Measurements from ENCODE around the gene CCDC3. TPM values are rescaled to one million over a fixed set of nuclear protein-coding genes. Genes with fewer than 3 reads are reported as not detected.

CCDC3 gene
- total and polyA plus RNA-seq, 2 of the 8 experiments (the other 6 are each of a cell fraction or from before 2014, with no cell fraction given) = 3.4 to 3.7 TPM

GRCh38 chr10:12909182-12909835, 92.2 kb downstream of the CCDC3 start:
- Histone ChIP-seq H3K23me2 (ENCODE audit: low read depth, low read length) (no peaks in the 10 kb centered on the region), H3K27me3 (replicated peaks in 1 of 4; ENCODE audit: control insufficient read depth in 3 of 4, extremely low read depth in 1 of 4, insufficient read depth in 3 of 4, low read length in 3 of 4) (no peaks in the 10 kb centered on the region), H3K27ac (ENCODE audit: low read depth, low read length) (no peak overlapping the region), H4K91ac (replicated peaks; ENCODE audit: insufficient read length, low read length) (no peak overlapping the region), H2BK20ac (ENCODE audit: low read length) (no peak overlapping the region), H3K4me2 (ENCODE audit: insufficient read depth in 1 of 2, low read depth in 2 of 2, low read length in 2 of 2) (no peak overlapping the region), H3K4me1 (replicated peaks in 1 of 4; ENCODE audit: control insufficient read depth in 3 of 4, insufficient read depth in 4 of 4, low read length in 3 of 4) (no peaks in the 10 kb centered on the region), H3K36me3 (ENCODE audit: control insufficient read depth in 2 of 4, insufficient read depth in 4 of 4, low read length in 3 of 4) (no peaks in the 10 kb centered on the region), H2BK12ac (ENCODE audit: low read depth, low read length) (no peak overlapping the region), H3K9ac (replicated peaks in 1 of 4; ENCODE audit: extremely low read depth in 1 of 4, low read depth in 3 of 4, low read length in 3 of 4) (no peak overlapping the region), H3K14ac (ENCODE audit: insufficient read length) (no peak overlapping the region), H2BK5ac (ENCODE audit: low read depth, low read length) (no peak overlapping the region), H3K9me3 (ENCODE audit: insufficient read depth in 2 of 2, low read depth in 1 of 2, low read length in 1 of 2) (no peaks in the 10 kb centered on the region), H3K79me1 (ENCODE audit: low read depth, low read length) (no peaks in the 10 kb centered on the region), H2AK5ac (ENCODE audit: low read depth, low read length) (no peak overlapping the region), H2BK120ac (replicated peaks; ENCODE audit: low read depth, low read length) (no peak overlapping the region), H3K18ac (ENCODE audit: extremely low read depth, low read length) (no peak overlapping the region), H2AFZ (ENCODE audit: low read length) (no peak overlapping the region), H3K56ac (replicated peaks; ENCODE audit: insufficient read length, low read depth, low read length) (no peak overlapping the region), H3K4ac (replicated peaks; ENCODE audit: insufficient read length, low read depth, low read length) (no peak overlapping the region), H3K79me2 (ENCODE audit: control insufficient read depth in 1 of 2, insufficient read depth in 2 of 2, low read length in 2 of 2) (no peaks in the 10 kb centered on the region), H4K5ac (ENCODE audit: insufficient read length, low read depth, low read length) (no peak overlapping the region), H4K8ac (ENCODE audit: extremely low read depth, insufficient read depth, low read length) (no peak overlapping the region), H3K23ac (ENCODE audit: insufficient read length) (no peak overlapping the region), H4K20me1 (replicated peaks in 1 of 2; ENCODE audit: control insufficient read depth in 1 of 2, insufficient read depth in 2 of 2, low read length in 2 of 2) (no peaks in the 10 kb centered on the region), H3K4me3 (ENCODE audit: extremely low read depth in 1 of 4, insufficient read depth in 2 of 4, low read depth in 3 of 4, low read length in 4 of 4) (no peak overlapping the region), H2BK15ac (ENCODE audit: low read length) (no peak overlapping the region)
- ChIA-PET POLR2A (ENCODE audit: partially characterized antibody) (interaction anchor here (1.1 kb wide), 1 partner anchor 11 kb away, joined by 3 read pairs; no protein-coding TSS in a partner anchor), CTCF (ENCODE audit: partially characterized antibody) (interaction anchor here (0.6 to 1.0 kb wide), 6 partner anchors 8 to 173 kb away, joined by 3 to 4 read pairs (median 3); no protein-coding TSS in a partner anchor)
- peak in 1 of 2 experiments; percentile 29 for DNase-seq (ENCODE audit: low read depth in 1 of 2, low spot score in 2 of 2)
- WGBS, 2 experiments (ENCODE audit: extremely low coverage in 1 of 2, insufficient coverage in 1 of 2, insufficient read length in 1 of 2, insufficient replicate concordance in 2 of 2, low coverage in 1 of 2, low lambda C conversion rate in 2 of 2, missing lambda C conversion rate in 1 of 2) = 92% methylated on average over 9 of the region's 9 CpGs; no CpG with 5 or more reads in 1 of the 2 experiments
- no peak for FAIRE-seq
- TF ChIP-seq POU5F1 (IDR thresholded peaks at IDR 0.05; ENCODE audit: low read depth, low read length) = no peak
- no peak for TF ChIP-seq KDM1A (IDR thresholded peaks at IDR 0.05; ENCODE audit: borderline replicate concordance, low read length)
- TF ChIP-seq FOSL1 (IDR thresholded peaks at IDR 0.05; ENCODE audit: insufficient read depth, low read depth, low read length) = no peak
- TF ChIP-seq RXRA (IDR thresholded peaks at IDR 0.05; ENCODE audit: insufficient read depth, low read depth, low read length) = no peak
- TF ChIP-seq HDAC2 (IDR thresholded peaks at IDR 0.05; ENCODE audit: borderline replicate concordance in 1 of 2, low read depth in 2 of 2, low read length in 2 of 2) = no peak
- TF ChIP-seq TEAD4 (IDR thresholded peaks at IDR 0.05; ENCODE audit: low read depth, low read length) = no peak
- no peak for TF ChIP-seq ASH2L (IDR thresholded peaks at IDR 0.05; ENCODE audit: low read length)
- no peak for TF ChIP-seq SAP30 (IDR thresholded peaks at IDR 0.05; ENCODE audit: insufficient read depth, insufficient replicate concordance, low read length)
- no peak for TF ChIP-seq SP2 (IDR thresholded peaks at IDR 0.05; ENCODE audit: low read length)
- TF ChIP-seq CHD2 (IDR thresholded peaks at IDR 0.05; ENCODE audit: low read length) = no peak
- no peak for TF ChIP-seq RAD21 (IDR thresholded peaks at IDR 0.05 in 1 of 2, conservative IDR thresholded peaks at IDR 0.05 in 1 of 2; ENCODE audit: low read depth in 2 of 2, low read length in 2 of 2)
- no peak for TF ChIP-seq CREB1 (IDR thresholded peaks at IDR 0.05)
- no peak for TF ChIP-seq BCL11A (IDR thresholded peaks at IDR 0.05; ENCODE audit: low read depth in 2 of 2, low read length in 2 of 2)

Measured in H1 (cell line).